Mesendoderm (in vitro differentiated cells): Measurements from ENCODE around the gene PLAGL1.
A peak's percentile ranks its signal among the peaks of the same experiment; 100 is the strongest.

Experiments used
- DNase-seq: peaks from one replicate; pipeline ENCODE4 v3.0.0; 2013
- H2AK5ac ChIP-seq: 2 replicates; pipeline ENCODE4 v1.6.1; 2013; ENCODE audit warnings: low read length, inconsistent platforms
- H2BK120ac ChIP-seq: 2 replicates; pipeline ENCODE4 v1.6.1; 2013; ENCODE audit warnings: low read depth, mild to moderate bottlenecking, low read length, moderate library complexity, mixed read lengths
- H2BK15ac ChIP-seq: replicated peaks from 2 replicates; pipeline ENCODE4 v1.6.1; 2013; ENCODE audit warnings: low read depth, mild to moderate bottlenecking, moderate library complexity
- H2BK5ac ChIP-seq: 2 replicates; pipeline ENCODE4 v1.6.1; 2013; ENCODE audit warnings: low read length, inconsistent platforms
- H3K18ac ChIP-seq: 2 replicates; pipeline ENCODE4 v1.6.1; 2013; ENCODE audit warnings: mild to moderate bottlenecking, low read length, mixed read lengths
- H3K23ac ChIP-seq: one replicate; pipeline ENCODE4 v1.6.1; 2013; ENCODE audit warnings: low read length
- H3K27ac ChIP-seq: 2 replicates; pipeline ENCODE4 v1.5.1; 2013; ENCODE audit warnings: low read depth, mild to moderate bottlenecking, inconsistent platforms, low read length, moderate library complexity
- H3K27me3 ChIP-seq: 2 replicates; pipeline ENCODE4 v1.6.1; 2013; ENCODE audit warnings: low read length, control low read depth, mild to moderate bottlenecking, inconsistent platforms; ENCODE audit not compliant: insufficient read depth, poor library complexity
- H3K36me3 ChIP-seq: 2 replicates; pipeline ENCODE4 v1.6.1; 2013; ENCODE audit warnings: low read length, inconsistent platforms; ENCODE audit not compliant: control insufficient read depth, insufficient read depth
- H3K4ac ChIP-seq: one replicate; pipeline ENCODE4 v1.6.1; 2013; ENCODE audit warnings: low read depth, mild to moderate bottlenecking, low read length, moderate library complexity
- H3K4me1 ChIP-seq: 2 replicates; pipeline ENCODE4 v1.6.1; 2013; ENCODE audit warnings: low read depth, low read length, inconsistent platforms; ENCODE audit not compliant: control insufficient read depth
- H3K4me2 ChIP-seq: 2 replicates; pipeline ENCODE4 v1.6.1; 2013; ENCODE audit warnings: low read length
- H3K4me3 ChIP-seq: 2 replicates; pipeline ENCODE4 v1.5.1; 2013; ENCODE audit warnings: mild to moderate bottlenecking, low read length
- H3K56ac ChIP-seq: one replicate; pipeline ENCODE4 v1.6.1; 2013; ENCODE audit warnings: low read length
- H3K79me1 ChIP-seq: 2 replicates; pipeline ENCODE4 v1.6.1; 2013; ENCODE audit warnings: low read length, inconsistent platforms
- H3K79me2 ChIP-seq: 2 replicates; pipeline ENCODE4 v1.6.1; 2013; ENCODE audit warnings: mild to moderate bottlenecking, low read length; ENCODE audit not compliant: control insufficient read depth, insufficient read depth
- H3K9ac ChIP-seq: 2 replicates; pipeline ENCODE4 v1.6.1; 2013; ENCODE audit warnings: low read length, inconsistent platforms
- H4K5ac ChIP-seq: one replicate; pipeline ENCODE4 v1.6.1; 2013; ENCODE audit warnings: low read length
- H4K8ac ChIP-seq: one replicate; pipeline ENCODE4 v1.6.1; 2013; ENCODE audit warnings: low read depth, mild to moderate bottlenecking, control low read depth, low read length, moderate library complexity
- WGBS: extraction: QIAGEN DNeasy Blood & Tissue Kit; methylation state at CpG from one replicate; pipeline ENCODE4 v1.1.7; 2013; ENCODE audit warnings: low lambda C conversion rate, missing lambda C conversion rate; ENCODE audit not compliant: insufficient coverage; ENCODE audit errors: extremely low coverage; 5-methylcytosine and 5-hydroxymethylcytosine counted together

Gene PLAGL1

GRCh38 chr6:143967706-143968376, 40.2 kb downstream of the PLAGL1 start:
- Histone ChIP-seq H3K79me1 (no peaks in the 10 kb centered on the region), H2BK5ac (no peak overlapping the region), H2BK15ac (no peak overlapping the region), H3K27me3 (peaks cover 45% of the 10 kb centered on the region), H3K27ac (no peak overlapping the region), H2BK120ac (no peak overlapping the region), H4K8ac (no peak overlapping the region), H3K4me3 (no peak overlapping the region), H3K4ac (no peak overlapping the region), H3K56ac (no peak overlapping the region), H3K18ac (no peak overlapping the region), H3K4me1 (peaks cover 23% of the 10 kb centered on the region), H3K4me2 (no peak overlapping the region), H4K5ac (no peak overlapping the region), H3K9ac (no peak overlapping the region), H2AK5ac (no peak overlapping the region), H3K36me3 (no peaks in the 10 kb centered on the region), H3K79me2 (no peaks in the 10 kb centered on the region), H3K23ac (no peak overlapping the region)
- no peak for DNase-seq
- WGBS, result no CpG with 5 or more reads among the region's 5 CpGs

GRCh38 chr6:143966312-143966711, 41.7 kb downstream of the PLAGL1 start:
- Histone ChIP-seq H3K9ac (no peak overlapping the region), H3K23ac (no peak overlapping the region), H4K8ac (no peak overlapping the region), H3K4me3 (no peak overlapping the region), H3K18ac (no peak overlapping the region), H3K79me1 (no peaks in the 10 kb centered on the region), H4K5ac (no peak overlapping the region), H3K4me1 (peaks cover 24% of the 10 kb centered on the region), H3K36me3 (no peaks in the 10 kb centered on the region), H3K56ac (no peak overlapping the region), H2AK5ac (no peak overlapping the region), H3K4ac (no peak overlapping the region), H2BK120ac (no peak overlapping the region), H3K79me2 (no peaks in the 10 kb centered on the region), H2BK15ac (no peak overlapping the region), H3K27ac (no peak overlapping the region), H2BK5ac (no peak overlapping the region), H3K4me2 (no peak overlapping the region), H3K27me3 (peaks cover 47% of the 10 kb centered on the region)
- no CpG with 5 or more reads among the region's 1 CpG for WGBS
- no peak for DNase-seq

- Histone ChIP-seq H3K36me3 (no peaks in the 10 kb centered on the region), H3K18ac (no peak overlapping the region), H3K9ac (no peak overlapping the region), H3K23ac (no peak overlapping the region), H4K8ac (no peak overlapping the region), H3K4me3 (no peak overlapping the region), H3K79me2 (no peaks in the 10 kb centered on the region), H3K27ac (no peak overlapping the region), H2BK120ac (no peak overlapping the region), H3K27me3 (peaks cover 46% of the 10 kb centered on the region), H4K5ac (no peak overlapping the region), H2AK5ac (no peak overlapping the region), H3K4me2 (no peak overlapping the region), H3K56ac (no peak overlapping the region), H3K79me1 (no peaks in the 10 kb centered on the region), H3K4me1 (peaks cover 24% of the 10 kb centered on the region), H2BK15ac (no peak overlapping the region), H2BK5ac (no peak overlapping the region), H3K4ac (no peak overlapping the region)
- WGBS, result no CpG with 5 or more reads among the region's 6 CpGs
- no peak for DNase-seq
Observed at GRCh38 chr6:143965503-143966171, 42.4 kb downstream of the PLAGL1 start.

GRCh38 chr6:143964674-143965081, 43.4 kb downstream of the PLAGL1 start:
- Histone ChIP-seq H3K27me3 (peaks cover 47% of the 10 kb centered on the region), H3K4me2 (no peak overlapping the region), H3K36me3 (no peaks in the 10 kb centered on the region), H4K5ac (no peak overlapping the region), H2BK120ac (no peak overlapping the region), H3K79me1 (no peaks in the 10 kb centered on the region), H2BK5ac (no peak overlapping the region), H3K4ac (no peak overlapping the region), H3K9ac (no peak overlapping the region), H3K56ac (no peak overlapping the region), H2AK5ac (no peak overlapping the region), H3K4me3 (no peak overlapping the region), H3K27ac (no peak overlapping the region), H3K79me2 (no peaks in the 10 kb centered on the region), H3K4me1 (peaks cover 27% of the 10 kb centered on the region), H4K8ac (no peak overlapping the region), H3K18ac (no peak overlapping the region), H3K23ac (no peak overlapping the region), H2BK15ac (no peak overlapping the region)
- peak; percentile 90 for DNase-seq
- WGBS, result no CpG with 5 or more reads among the region's 6 CpGs

GRCh38 chr6:143963158-143963919, 44.7 kb downstream of the PLAGL1 start:
- Histone ChIP-seq H2BK15ac (no peak overlapping the region), H3K4me2 (no peak overlapping the region), H3K27me3 (peaks cover 41% of the 10 kb centered on the region), H3K9ac (no peak overlapping the region), H3K56ac (no peak overlapping the region), H3K79me2 (no peaks in the 10 kb centered on the region), H2BK5ac (no peak overlapping the region), H3K18ac (no peak overlapping the region), H2BK120ac (no peak overlapping the region), H3K23ac (no peak overlapping the region), H3K27ac (no peak overlapping the region), H3K4ac (no peak overlapping the region), H3K4me1 (peaks cover 33% of the 10 kb centered on the region), H3K4me3 (no peak overlapping the region), H3K79me1 (no peaks in the 10 kb centered on the region), H3K36me3 (no peaks in the 10 kb centered on the region), H2AK5ac (no peak overlapping the region), H4K5ac (no peak overlapping the region), H4K8ac (no peak overlapping the region)
- WGBS, result no CpG with 5 or more reads among the region's 7 CpGs
- DNase-seq, result peak; percentile 50
